ENCODE data around the gene BOC.
A peak's percentile ranks its signal among the peaks of the same experiment; 100 is the strongest.

The BOC gene

DNA sequence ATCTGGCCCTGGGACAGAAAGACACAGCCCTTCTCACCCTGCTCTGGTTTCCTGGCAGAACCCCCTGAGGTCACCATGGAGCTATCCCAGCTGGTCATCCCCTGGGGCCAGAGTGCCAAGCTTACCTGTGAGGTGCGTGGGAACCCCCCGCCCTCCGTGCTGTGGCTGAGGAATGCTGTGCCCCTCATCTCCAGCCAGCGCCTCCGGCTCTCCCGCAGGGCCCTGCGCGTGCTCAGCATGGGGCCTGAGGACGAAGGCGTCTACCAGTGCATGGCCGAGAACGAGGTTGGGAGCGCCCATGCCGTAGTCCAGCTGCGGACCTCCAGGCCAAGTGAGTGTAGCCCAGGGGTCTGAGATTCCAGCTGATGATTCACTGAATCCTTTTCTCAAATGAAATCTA is 61.7 kb downstream of the BOC start:
- DNase-seq: no peak

DNA sequence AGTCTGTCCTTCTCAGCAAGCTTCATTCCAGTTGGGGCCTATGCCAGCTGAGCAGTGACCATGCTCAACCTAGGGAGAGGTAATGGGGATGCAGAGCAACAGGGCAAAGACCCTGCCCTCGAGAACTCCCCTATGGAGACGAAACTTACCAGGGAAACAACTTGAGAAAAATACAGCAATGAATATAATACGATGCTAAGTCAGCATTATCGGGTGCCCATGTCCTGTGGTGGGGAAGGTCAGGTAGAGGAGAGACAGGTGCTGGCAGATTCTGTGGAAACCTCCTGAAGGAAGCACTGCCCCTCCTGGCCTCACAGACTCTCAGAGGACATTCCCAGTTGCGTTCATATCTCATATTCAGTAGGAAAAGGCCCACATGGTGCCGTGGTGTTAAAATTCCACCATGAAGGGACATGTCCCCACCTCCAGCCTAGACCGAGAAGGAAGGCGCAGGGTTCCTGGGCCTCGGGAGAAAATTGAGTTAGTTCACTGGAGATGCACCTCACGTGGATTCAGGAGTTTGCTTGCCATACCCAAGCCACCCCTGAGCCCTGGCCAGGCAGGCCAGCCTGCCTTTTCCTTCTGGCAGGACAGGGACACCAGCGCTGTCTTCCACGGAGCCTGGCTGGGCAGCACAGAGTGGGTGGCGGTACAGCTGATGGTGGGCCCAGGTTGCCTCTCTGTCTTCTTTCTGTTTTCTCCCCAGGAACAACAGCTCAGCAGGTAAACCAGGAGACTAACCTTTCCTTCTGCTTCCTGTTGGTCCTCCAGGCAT is 62.4 kb downstream of the BOC start:
- DNase-seq: no peak

GRCh38 chr3:113274425-113275257 is 63.3 kb downstream of the BOC start:
- DNase-seq: no peak

DNA sequence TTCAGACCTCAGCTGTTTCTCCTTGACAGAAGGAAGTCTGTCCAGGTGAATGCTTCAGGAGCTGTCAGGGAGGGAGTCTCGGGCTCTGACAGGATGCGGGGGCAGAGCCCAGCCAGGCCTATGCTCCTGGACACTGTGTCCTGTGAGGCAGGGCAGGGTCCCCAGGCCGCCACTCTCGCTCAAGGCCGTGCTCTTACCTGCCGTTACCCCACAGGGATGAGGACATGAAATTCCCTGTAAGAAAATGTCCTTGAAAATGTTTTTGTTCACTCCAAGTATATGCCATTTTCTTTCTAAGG is 63.9 kb downstream of the BOC start:
- no peak for DNase-seq

- DNase-seq: no peak
Observed at GRCh38 chr3:113275583-113275928, 64.2 kb downstream of the BOC start.

DNA sequence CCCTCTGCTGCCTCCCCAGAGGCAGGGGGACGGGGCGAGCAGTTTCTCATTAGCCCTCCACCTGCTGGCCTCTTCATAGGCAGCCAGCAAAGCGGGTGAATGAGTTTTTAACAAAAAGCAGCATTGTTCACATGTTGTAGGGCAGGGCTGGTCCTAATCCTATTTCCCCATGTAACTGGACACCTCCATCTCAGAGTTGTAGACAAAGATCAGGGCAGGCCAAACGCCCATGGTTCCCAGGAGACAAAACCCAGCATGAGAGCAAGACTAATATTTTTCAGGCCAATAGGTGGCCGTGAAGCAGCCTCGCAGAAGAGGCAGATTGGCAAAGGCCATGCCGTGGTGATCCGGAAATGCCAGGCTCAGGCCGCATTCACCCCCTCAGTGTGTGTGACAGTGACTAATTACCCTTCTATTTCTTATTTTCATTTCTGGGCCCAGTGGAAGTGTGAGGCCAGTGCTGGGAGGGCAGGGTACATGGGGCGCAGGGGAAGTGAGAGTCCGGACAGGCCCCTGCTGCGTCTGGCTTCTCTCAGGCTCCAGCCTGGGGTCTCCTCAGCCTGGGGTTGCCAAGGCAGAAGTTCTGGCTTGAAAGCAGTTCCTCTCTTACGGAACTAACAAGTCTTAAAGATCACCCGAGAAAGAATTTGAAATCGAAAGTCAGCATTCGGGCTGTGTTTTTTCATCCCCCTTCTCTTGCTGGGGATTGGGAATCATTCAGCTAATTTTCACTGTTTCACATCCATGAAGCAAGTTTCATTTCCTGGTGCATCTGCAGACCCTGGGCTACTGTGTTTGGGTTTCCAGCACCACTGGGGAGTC is 64.8 kb downstream of the BOC start:
- no peak for DNase-seq

DNA sequence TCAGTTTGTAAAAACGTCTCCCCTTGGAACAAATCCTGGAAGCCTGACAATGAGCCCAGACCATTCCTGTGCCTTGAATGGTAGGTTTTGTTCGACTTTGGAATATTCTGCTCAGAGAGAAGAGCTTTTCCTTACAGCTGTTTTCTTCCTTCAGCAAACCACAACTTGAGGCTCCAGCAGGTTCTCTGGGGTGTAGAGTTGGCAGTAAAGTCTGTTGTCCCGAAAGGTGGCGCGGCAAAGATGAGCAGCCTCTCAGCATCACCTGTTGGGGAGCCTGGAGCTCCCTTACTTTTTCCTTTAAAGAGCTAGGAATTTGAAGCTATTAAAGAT is 65.4 kb downstream of the BOC start:
- DNase-seq: no peak

- no peak for DNase-seq
Observed at GRCh38 chr3:113277414-113277813, 66.1 kb downstream of the BOC start.

GRCh38 chr3:113277941-113278598 is 66.7 kb downstream of the BOC start:
- no peak for DNase-seq

DNA sequence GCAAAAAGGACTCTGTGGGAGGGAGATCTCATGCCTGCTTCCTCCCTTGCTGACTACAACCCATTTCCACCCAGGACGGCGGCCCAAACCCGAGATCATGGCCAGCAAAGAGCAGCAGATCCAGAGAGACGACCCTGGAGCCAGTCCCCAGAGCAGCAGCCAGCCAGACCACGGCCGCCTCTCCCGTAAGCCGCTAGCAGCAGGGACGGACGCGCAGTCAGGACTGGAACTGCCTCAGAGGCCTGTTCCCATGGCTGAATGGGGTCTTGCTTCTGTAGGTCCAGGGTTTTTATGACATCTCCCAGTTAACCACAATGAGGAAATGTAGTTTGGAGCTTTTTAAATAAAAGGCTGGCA is 67.2 kb downstream of the BOC start:
- DNase-seq: no peak

DNA sequence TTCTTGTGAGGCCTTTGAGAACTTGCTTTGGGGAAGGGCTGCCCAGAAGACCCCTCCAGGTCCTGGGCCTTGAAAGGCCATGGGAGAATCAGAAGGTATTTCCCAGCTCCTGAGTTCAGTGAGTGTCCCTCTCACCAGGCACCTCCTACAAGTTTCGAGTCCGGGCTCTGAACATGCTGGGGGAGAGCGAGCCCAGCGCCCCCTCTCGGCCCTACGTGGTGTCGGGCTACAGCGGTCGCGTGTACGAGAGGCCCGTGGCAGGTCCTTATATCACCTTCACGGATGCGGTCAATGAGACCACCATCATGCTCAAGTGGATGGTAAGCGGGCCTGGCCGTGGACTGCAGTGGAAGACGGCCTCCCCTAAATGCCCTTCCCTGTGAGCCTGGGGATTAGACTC is 68.3 kb downstream of the BOC start:
- DNase-seq: no peak

- no peak for DNase-seq
Observed at GRCh38 chr3:113283306-113283705, 71.9 kb downstream of the BOC start.

GRCh38 chr3:113284453-113285050 is 73.2 kb downstream of the BOC start:
- no peak for DNase-seq

GRCh38 chr3:113285226-113285625 is 73.9 kb downstream of the BOC start:
- no peak for DNase-seq

DNA sequence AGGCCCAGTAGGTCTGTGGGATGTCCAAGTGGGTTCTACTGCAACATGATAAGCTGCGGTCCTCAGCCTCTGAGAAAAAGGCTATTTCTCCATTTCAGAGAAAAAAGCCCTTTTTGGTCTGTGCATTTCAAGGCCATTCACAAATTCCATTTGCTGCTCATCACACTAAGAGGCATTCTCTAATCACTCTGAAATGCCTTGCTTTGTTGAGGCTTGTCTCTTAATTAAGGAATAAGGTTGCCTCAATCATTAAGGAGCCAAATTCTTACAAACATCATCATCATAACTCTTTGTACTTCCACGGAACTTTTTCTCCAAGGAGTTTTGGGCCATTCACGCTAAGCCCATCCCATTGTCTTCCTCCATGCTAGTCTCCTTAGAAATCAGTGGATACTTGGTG is 74.4 kb downstream of the BOC start:
- no peak for DNase-seq

GRCh38 chr3:113286524-113286923 is 75.2 kb downstream of the BOC start:
- DNase-seq: no peak

DNA sequence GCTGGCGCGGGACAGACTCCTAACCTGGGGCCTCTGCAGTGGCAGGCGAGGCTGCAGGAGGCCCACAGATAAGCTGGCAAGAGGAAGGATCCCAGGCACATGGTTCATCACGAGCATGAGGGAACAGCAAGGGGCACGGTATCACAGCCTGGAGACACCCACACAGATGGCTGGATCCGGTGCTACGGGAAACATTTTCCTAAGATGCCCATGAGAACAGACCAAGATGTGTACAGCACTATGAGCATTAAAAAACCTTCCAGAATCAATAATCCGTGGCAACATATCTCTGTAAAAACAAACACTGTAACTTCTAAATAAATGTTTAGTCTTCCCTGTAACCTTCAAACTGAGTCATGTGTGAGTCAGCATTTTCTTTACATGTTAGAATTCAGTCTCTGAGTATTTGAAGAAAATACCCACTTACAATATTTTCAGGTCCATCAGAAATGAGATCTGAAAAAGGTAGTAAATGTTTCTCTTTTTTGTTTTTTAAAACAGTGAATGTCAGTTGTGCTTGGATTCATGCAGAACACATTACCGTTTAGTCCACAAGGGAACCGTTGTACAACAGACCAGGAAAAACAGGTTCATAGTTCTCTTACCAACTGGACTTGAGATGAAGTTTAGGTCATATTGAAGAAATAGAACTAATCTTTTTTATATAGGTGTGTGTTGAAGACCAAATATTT is 75.9 kb downstream of the BOC start:
- no peak for DNase-seq

GRCh38 chr3:113287803-113288648 is 76.7 kb downstream of the BOC start:
- peak; percentile 42 for DNase-seq

DNA sequence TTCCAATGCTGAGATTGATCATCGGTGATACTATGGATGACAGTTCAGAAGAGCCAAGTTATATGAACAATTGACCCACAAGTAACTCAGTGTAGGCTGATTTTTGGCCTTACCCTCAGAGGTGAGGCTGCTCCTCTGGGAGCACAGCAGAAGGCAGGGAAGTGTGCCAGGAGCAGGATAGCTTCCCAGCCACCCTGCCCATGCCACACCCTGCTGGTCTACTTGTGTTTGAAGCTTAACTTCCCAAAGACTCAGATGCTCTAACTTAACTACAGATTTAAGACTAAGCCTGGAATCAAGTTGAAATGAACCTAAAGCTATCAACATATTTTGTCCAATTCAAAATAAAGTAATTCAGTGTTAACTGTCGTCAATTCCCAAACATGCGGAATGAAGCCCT is 77.5 kb downstream of the BOC start:
- no peak for DNase-seq

- no peak for DNase-seq
Observed at GRCh38 chr3:113291572-113291971, 80.2 kb downstream of the BOC start.

DNA sequence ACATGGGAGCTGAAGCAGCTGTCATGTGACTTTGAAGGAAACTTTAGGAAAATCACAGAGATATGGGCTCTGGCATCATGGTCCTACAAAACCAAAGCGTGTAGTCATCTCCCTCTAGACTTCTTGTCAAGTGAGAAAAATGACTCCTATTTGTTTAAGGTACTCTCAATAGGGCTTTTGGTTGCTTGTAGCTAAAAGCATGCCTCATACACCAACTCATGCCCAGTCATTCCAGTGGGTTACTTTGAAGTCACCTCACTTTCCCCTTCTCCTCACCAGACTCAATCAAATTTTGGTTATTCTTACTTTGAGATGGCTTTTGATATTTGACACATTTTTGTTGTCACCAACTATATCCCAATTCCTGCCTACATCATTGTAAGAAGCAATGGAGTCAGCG is 81.6 kb downstream of the BOC start:
- DNase-seq: no peak

- DNase-seq: no peak
Observed at GRCh38 chr3:113293348-113293747, 82.0 kb downstream of the BOC start.
